Mesenchymal stem cell (in vitro differentiated cells and primary cell): ENCODE data around the gene ZNF483.
A peak's percentile ranks its signal among the peaks of the same experiment; 100 is the strongest.

Source experiments
- DNase-seq: peaks from one replicate; pipeline ENCODE4 v3.0.0-alpha.2; 2013
- H2AFZ ChIP-seq: one replicate; pipeline ENCODE4 v1.6.1; 2013; ENCODE audit warnings: low read depth, mild to moderate bottlenecking, control low read depth, inconsistent platforms, low read length, moderate library complexity
- H2AK5ac ChIP-seq: 2 replicates; pipeline ENCODE4 v1.6.1; 2013; ENCODE audit warnings: low read length, moderate library complexity, mild to moderate bottlenecking, inconsistent platforms; ENCODE audit not compliant: severe bottlenecking
- H2BK120ac ChIP-seq: one replicate; pipeline ENCODE4 v1.6.1; 2013; ENCODE audit warnings: low read depth, mild to moderate bottlenecking, inconsistent platforms, low read length, moderate library complexity
- H2BK12ac ChIP-seq, 2 experiments: one replicate each; pipeline ENCODE4 v1.6.1; 2013; ENCODE audit warnings: inconsistent platforms in 2 of 2, low read length in 2 of 2, mild to moderate bottlenecking in 2 of 2, moderate library complexity in 2 of 2, control low read depth in 1 of 2
- H2BK15ac ChIP-seq: one replicate; pipeline ENCODE4 v1.6.1; 2013; ENCODE audit warnings: mild to moderate bottlenecking, low read depth, inconsistent platforms; ENCODE audit not compliant: poor library complexity, severe bottlenecking
- H2BK5ac ChIP-seq: 2 replicates; pipeline ENCODE4 v1.6.1; 2013; ENCODE audit warnings: low read depth, mild to moderate bottlenecking, low read length, control low read depth, inconsistent platforms; ENCODE audit not compliant: poor library complexity, severe bottlenecking
- H3K14ac ChIP-seq, 2 experiments: one replicate each; pipeline ENCODE4 v1.6.1; 2013; ENCODE audit warnings: inconsistent platforms in 2 of 2, low read length in 2 of 2, control low read depth in 1 of 2, mild to moderate bottlenecking in 1 of 2, moderate library complexity in 1 of 2
- H3K18ac ChIP-seq, 2 experiments: one replicate each; pipeline ENCODE4 v1.6.1; 2013; ENCODE audit warnings: inconsistent platforms in 2 of 2, low read length in 2 of 2, control low read depth in 1 of 2, low read depth in 1 of 2, mild to moderate bottlenecking in 1 of 2
- H3K23ac ChIP-seq, 2 experiments: one replicate each; pipeline ENCODE4 v1.6.1; 2013; ENCODE audit warnings: inconsistent platforms in 2 of 2, low read length in 2 of 2, mild to moderate bottlenecking in 2 of 2, moderate library complexity in 2 of 2, control low read depth in 1 of 2
- H3K27ac ChIP-seq: 2 replicates; pipeline ENCODE4 v1.5.1; 2013; ENCODE audit warnings: mild to moderate bottlenecking, moderate library complexity, low read length, control low read depth, inconsistent platforms; ENCODE audit not compliant: poor library complexity, severe bottlenecking
- H3K27me3 ChIP-seq, 2 experiments: 2 replicates each; pipeline versions ENCODE4 v1.6.1 to v1.7.0; 2013; ENCODE audit warnings: low read length in 2 of 2, mild to moderate bottlenecking in 2 of 2, moderate library complexity in 2 of 2, control low read depth in 1 of 2, inconsistent platforms in 1 of 2; ENCODE audit not compliant: control insufficient read depth in 1 of 2, insufficient read depth in 1 of 2
- H3K36me3 ChIP-seq, 2 experiments: 2 replicates each; pipeline versions ENCODE4 v1.6.1 to v1.7.0; 2013; ENCODE audit warnings: low read length in 2 of 2, control low read depth in 1 of 2, inconsistent platforms in 1 of 2, low read depth in 1 of 2, mild to moderate bottlenecking in 1 of 2; ENCODE audit not compliant: insufficient read depth in 2 of 2, control insufficient read depth in 1 of 2
- H3K4ac ChIP-seq, 2 experiments: one replicate each; pipeline ENCODE4 v1.6.1; 2013; ENCODE audit warnings: inconsistent platforms in 2 of 2, low read length in 2 of 2, mild to moderate bottlenecking in 2 of 2, moderate library complexity in 2 of 2, control low read depth in 1 of 2, low read depth in 1 of 2
- H3K4me1 ChIP-seq: 2 replicates; pipeline ENCODE4 v1.6.1; 2013; ENCODE audit warnings: low read depth, low read length, control low read depth; ENCODE audit not compliant: control insufficient read depth, insufficient read depth
- H3K4me2 ChIP-seq: 2 replicates; pipeline ENCODE4 v1.6.1; 2013; ENCODE audit warnings: low read length, mild to moderate bottlenecking, inconsistent platforms; ENCODE audit not compliant: poor library complexity, severe bottlenecking
- H3K4me3 ChIP-seq, 2 experiments: 2 replicates each; pipeline versions ENCODE4 v1.5.1 to v1.7.0; 2013; ENCODE audit warnings: low read length in 2 of 2, mild to moderate bottlenecking in 2 of 2, control low read depth in 1 of 2, low read depth in 1 of 2; ENCODE audit not compliant: insufficient read depth in 1 of 2
- H3K79me1 ChIP-seq: replicated peaks from 2 replicates; pipeline ENCODE4 v1.6.1; 2013; ENCODE audit warnings: mild to moderate bottlenecking, control low read depth, low read length, inconsistent platforms; ENCODE audit not compliant: poor library complexity, severe bottlenecking
- H3K9ac ChIP-seq: 2 replicates; pipeline ENCODE4 v1.7.0; 2013; ENCODE audit warnings: mild to moderate bottlenecking, low read length, moderate library complexity
- H3K9me3 ChIP-seq: 2 replicates; pipeline ENCODE4 v1.7.0; 2013; ENCODE audit warnings: mild to moderate bottlenecking, low read length; ENCODE audit not compliant: control insufficient read depth
- H4K8ac ChIP-seq: one replicate; pipeline ENCODE4 v1.6.1; 2013; ENCODE audit warnings: inconsistent platforms, mild to moderate bottlenecking, low read length, moderate library complexity
- H4K91ac ChIP-seq: one replicate; pipeline ENCODE4 v1.6.1; 2013; ENCODE audit warnings: mild to moderate bottlenecking, low read length, inconsistent platforms
- WGBS: methylation state at CpG from one replicate; pipeline ENCODE4 v1.1.7; 2013; ENCODE audit warnings: mixed read lengths; 5-methylcytosine and 5-hydroxymethylcytosine counted together

Gene ZNF483

GRCh38 chr9:111582888-111583287 is 57.9 kb downstream of the ZNF483 start:
- Histone ChIP-seq H2BK12ac (no peak overlapping the region), H3K4me2 (no peak overlapping the region), H3K14ac (no peak overlapping the region), H2AFZ (no peak overlapping the region), H3K27ac (no peak overlapping the region), H4K91ac (no peak overlapping the region), H2BK120ac (no peak overlapping the region), H2BK5ac (no peak overlapping the region), H2BK15ac (no peak overlapping the region), H2AK5ac (no peak overlapping the region), H3K79me1 (peaks cover 2% of the 10 kb centered on the region), H3K18ac (no peak overlapping the region), H3K27me3 (no peaks in the 10 kb centered on the region), H3K9ac (no peak overlapping the region), H3K9me3 (no peaks in the 10 kb centered on the region), H3K4me1 (no peaks in the 10 kb centered on the region), H3K23ac (no peak overlapping the region), H3K4me3 (no peak overlapping the region), H3K4ac (no peak overlapping the region), H3K36me3 (peaks cover 27 to 84% of the 10 kb centered on the region in 2 experiments), H4K8ac (no peak overlapping the region)
- no peak for DNase-seq
- no CpG with 5 or more reads among the region's 3 CpGs for WGBS

- Histone ChIP-seq H3K27me3 (no peaks in the 10 kb centered on the region), H4K8ac (no peak overlapping the region), H3K9me3 (no peaks in the 10 kb centered on the region), H2BK120ac (no peak overlapping the region), H3K27ac (no peak overlapping the region), H3K4me2 (no peak overlapping the region), H3K23ac (no peak overlapping the region), H4K91ac (no peak overlapping the region), H3K4me3 (no peak overlapping the region), H3K4ac (no peak overlapping the region), H2BK12ac (no peak overlapping the region), H2BK15ac (no peak overlapping the region), H2BK5ac (no peak overlapping the region), H2AK5ac (no peak overlapping the region), H3K14ac (no peak overlapping the region), H2AFZ (no peak overlapping the region), H3K36me3 (peaks cover 12 to 68% of the 10 kb centered on the region in 2 experiments), H3K4me1 (no peaks in the 10 kb centered on the region), H3K18ac (no peak overlapping the region), H3K79me1 (peaks cover 2% of the 10 kb centered on the region), H3K9ac (no peak overlapping the region)
- no peak for DNase-seq
- WGBS: 96% methylated on average over 5 of the region's 5 CpGs
Measured at GRCh38 chr9:111586378-111586777, 61.4 kb downstream of the ZNF483 start.

- Histone ChIP-seq H3K9ac (no peak overlapping the region), H2AK5ac (no peak overlapping the region), H3K27me3 (no peaks in the 10 kb centered on the region), H3K27ac (no peak overlapping the region), H3K4me1 (no peaks in the 10 kb centered on the region), H3K36me3 (peaks cover 6 to 64% of the 10 kb centered on the region in 2 experiments), H4K8ac (no peak overlapping the region), H3K4me2 (no peak overlapping the region), H3K18ac (no peak overlapping the region), H3K79me1 (peaks cover 1% of the 10 kb centered on the region), H3K14ac (no peak overlapping the region), H3K9me3 (no peaks in the 10 kb centered on the region), H3K4me3 (no peak overlapping the region), H2BK12ac (no peak overlapping the region), H4K91ac (no peak overlapping the region), H2BK15ac (no peak overlapping the region), H2BK120ac (no peak overlapping the region), H3K4ac (no peak overlapping the region), H2AFZ (no peak overlapping the region), H3K23ac (no peak overlapping the region), H2BK5ac (no peak overlapping the region)
- DNase-seq: no peak
- 81% methylated on average over 3 of the region's 5 CpGs for WGBS
Measured at GRCh38 chr9:111588846-111589245, 63.9 kb downstream of the ZNF483 start.

GRCh38 chr9:111597852-111598732 is 73.1 kb downstream of the ZNF483 start:
- no peak overlapping the region for H2BK12ac ChIP-seq
- peak overlapping the region; percentile 81 for H3K4me2 ChIP-seq
- no peak overlapping the region for H2AK5ac ChIP-seq
- no peak overlapping the region for H3K23ac ChIP-seq
- WGBS: 11% methylated on average over 41 of the region's 41 CpGs
- no peaks in the 10 kb centered on the region for H3K27me3 ChIP-seq
- peak; percentile 71 for DNase-seq
- H2BK120ac ChIP-seq: no peak overlapping the region
- peaks cover 9% of the 10 kb centered on the region for H3K79me1 ChIP-seq
- H3K4me1 ChIP-seq: peaks cover 6% of the 10 kb centered on the region
- peak overlapping the region; percentile 88 for H3K9ac ChIP-seq
- no peak overlapping the region for H3K27ac ChIP-seq
- H2AFZ ChIP-seq: no peak overlapping the region
- no peak overlapping the region for H2BK5ac ChIP-seq
- no peak overlapping the region for H3K14ac ChIP-seq
- H3K18ac ChIP-seq: no peak overlapping the region
- no peak overlapping the region for H4K91ac ChIP-seq
- H3K9me3 ChIP-seq: no peaks in the 10 kb centered on the region
- peak overlapping the region; percentile 65 to 87 for H3K4me3 ChIP-seq
- no peak overlapping the region for H2BK15ac ChIP-seq
- no peak overlapping the region for H3K4ac ChIP-seq
- H4K8ac ChIP-seq: no peak overlapping the region
- H3K36me3 ChIP-seq: peaks cover 17 to 32% of the 10 kb centered on the region in 2 experiments
